Stomach (tissue), 4 donors: ENCODE data around the gene NRG2.

Experiments
- CTCF ChIP-seq, 7 experiments: fragments of 450-650 bp in 4 of 7; fragments of 200-600 bp in 3 of 7; sonication (generic) in 3 of 7; IDR thresholded peaks; one replicate each; pipeline ENCODE4 v1.5.1; 2016 to 2019; ENCODE audit warnings: antibody characterized with exemption in 7 of 7, control low read depth in 2 of 7, mild to moderate bottlenecking in 1 of 7
- EP300 ChIP-seq: sonication (generic); formaldehyde crosslinking; IDR thresholded peaks from one replicate; pipeline ENCODE4 v1.6.1; 2017; ENCODE audit warnings: antibody characterized with exemption
- POLR2A ChIP-seq, 4 donors: fragments of 450-650 bp; IDR thresholded peaks; one replicate each; pipeline ENCODE4 v1.6.1; 2016; ENCODE audit warnings: antibody characterized with exemption in 4 of 4, control low read depth in 2 of 4, mild to moderate bottlenecking in 1 of 4, moderate library complexity in 1 of 4
- POLR2AphosphoS5 ChIP-seq, 3 donors: sonication (generic); formaldehyde crosslinking; IDR thresholded peaks; one replicate each; pipeline ENCODE4 v1.6.1; 2016; ENCODE audit warnings: antibody characterized with exemption in 3 of 3

GRCh38 chr5:139814191-139814601, 228.9 kb downstream of the NRG2 start:
- no peak for TF ChIP-seq EP300
- TF ChIP-seq CTCF (IDR thresholded peaks at IDR 0.05): no peak
- TF ChIP-seq POLR2A (IDR thresholded peaks at IDR 0.05): no peak
- TF ChIP-seq POLR2AphosphoS5 (IDR thresholded peaks at IDR 0.05): no peak
